ENCODE measurements around the gene FAAH.
"Not testable (repeated sequence)": the region's sequence is repeated elsewhere in the genome, so short reads cannot be mapped to it uniquely, and the experiment has no call there.

The FAAH gene

DNA sequence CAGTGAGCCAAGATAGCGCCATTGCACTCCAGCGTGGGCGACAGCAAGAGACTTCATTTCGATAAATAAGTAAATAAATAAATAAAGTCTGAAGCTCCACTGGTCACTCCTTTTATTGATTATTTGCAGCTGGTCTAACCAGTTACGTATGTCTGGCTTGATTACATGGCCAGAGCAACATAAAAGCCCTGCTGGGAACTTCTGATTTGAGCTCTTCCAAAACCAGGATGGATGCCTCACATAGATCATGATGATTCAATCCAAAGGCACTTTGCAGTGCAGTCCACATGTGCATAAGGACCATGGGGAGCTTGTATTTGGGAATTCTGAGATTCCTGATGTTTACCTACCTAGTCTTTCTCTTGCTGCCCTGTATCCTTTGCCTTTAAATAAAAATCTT, 29.5 kb upstream of the FAAH start:
- 86% methylated on average over 5 of the region's 5 CpGs for WGBS (ENCODE audit: insufficient coverage)
- H3K9me3 ChIP-seq (ENCODE audit: control extremely low read depth in 1 of 5, control insufficient read depth in 4 of 5, insufficient read depth in 2 of 5, low read depth in 1 of 5, low read length in 4 of 5): no peaks in the 10 kb centered on the region
- H3K4me1 ChIP-seq (ENCODE audit: control extremely low read depth in 1 of 4, control insufficient read depth in 4 of 4, insufficient read depth in 4 of 4, low read length in 3 of 4): peaks cover 0 to under 1% (median 0%) of the 10 kb centered on the region in 4 experiments
- DNase-seq: no peak
- H3K4me3 ChIP-seq (ENCODE audit: control insufficient read depth in 1 of 7, extremely low read depth in 1 of 7, insufficient read depth in 4 of 7, low read depth in 2 of 7, low read length in 6 of 7): no peak overlapping the region
- peaks cover 20 to 58% (median 39%) of the 10 kb centered on the region in 4 experiments for H3K36me3 ChIP-seq (ENCODE audit: control insufficient read depth in 4 of 4, insufficient read depth in 4 of 4, low read length in 3 of 4)
- POLR2A ChIA-PET: interaction anchor here (0.6 kb wide), 1 partner anchor 37 kb away, joined by 6 read pairs; no protein-coding TSS in a partner anchor
- no peaks in the 10 kb centered on the region for H3K27me3 ChIP-seq (replicated peaks in 2 of 5; ENCODE audit: control insufficient read depth in 4 of 5, insufficient read depth in 5 of 5, low read length in 4 of 5)
- CTCF ChIA-PET: interaction anchor here (0.7 to 1.0 kb wide), 2 partner anchors 9 to 22 kb away, joined by 3 read pairs; no protein-coding TSS in a partner anchor
- no peak overlapping the region for H3K27ac ChIP-seq (ENCODE audit: insufficient read depth in 1 of 2, low read depth in 1 of 2, low read length in 2 of 2, poor library complexity in 1 of 2, severe bottlenecking in 2 of 2)

DNA sequence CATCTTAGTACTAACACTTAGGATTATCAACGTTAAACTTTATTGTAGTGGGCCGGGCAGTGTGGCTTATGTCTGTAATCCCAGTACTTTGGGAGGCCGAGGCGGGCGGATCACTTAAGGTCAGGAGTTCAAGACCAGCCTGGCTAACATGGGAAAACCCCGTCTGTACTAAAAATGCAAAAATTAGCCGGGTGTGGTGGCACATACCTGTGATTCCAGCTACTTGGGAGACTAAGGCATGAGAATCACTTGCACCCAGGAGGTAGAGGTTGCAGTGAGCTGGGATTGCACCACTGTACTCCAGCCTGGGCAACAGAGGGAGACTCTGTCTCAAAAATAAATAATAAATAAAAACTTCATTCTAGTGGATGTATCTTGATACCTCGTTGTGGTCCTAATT, 28.3 kb upstream of the FAAH start:
- CTCF ChIA-PET: interaction anchor here (5.3 kb wide), 1 partner anchor 17 kb away, joined by 23 read pairs; no protein-coding TSS in a partner anchor
- H3K9me3 ChIP-seq (ENCODE audit: control extremely low read depth in 1 of 5, control insufficient read depth in 4 of 5, insufficient read depth in 2 of 5, low read depth in 1 of 5, low read length in 4 of 5); H3K27ac ChIP-seq (ENCODE audit: insufficient read depth in 1 of 2, low read depth in 1 of 2, low read length in 2 of 2, poor library complexity in 1 of 2, severe bottlenecking in 2 of 2); H3K27me3 ChIP-seq (replicated peaks in 2 of 5; ENCODE audit: control insufficient read depth in 4 of 5, insufficient read depth in 5 of 5, low read length in 4 of 5); POLR2A ChIA-PET; DNase-seq; H3K4me3 ChIP-seq (ENCODE audit: control insufficient read depth in 1 of 7, extremely low read depth in 1 of 7, insufficient read depth in 4 of 7, low read depth in 2 of 7, low read length in 6 of 7): not testable (repeated sequence)
- H3K36me3 ChIP-seq (ENCODE audit: control insufficient read depth in 4 of 4, insufficient read depth in 4 of 4, low read length in 3 of 4): peaks cover 17 to 52% (median 35%) of the 10 kb centered on the region in 4 experiments
- H3K4me1 ChIP-seq (ENCODE audit: control extremely low read depth in 1 of 4, control insufficient read depth in 4 of 4, insufficient read depth in 4 of 4, low read length in 3 of 4): peaks cover 0 to 10% (median 0%) of the 10 kb centered on the region in 4 experiments
- 88% methylated on average over 5 of the region's 8 CpGs for WGBS (ENCODE audit: insufficient coverage)

DNA sequence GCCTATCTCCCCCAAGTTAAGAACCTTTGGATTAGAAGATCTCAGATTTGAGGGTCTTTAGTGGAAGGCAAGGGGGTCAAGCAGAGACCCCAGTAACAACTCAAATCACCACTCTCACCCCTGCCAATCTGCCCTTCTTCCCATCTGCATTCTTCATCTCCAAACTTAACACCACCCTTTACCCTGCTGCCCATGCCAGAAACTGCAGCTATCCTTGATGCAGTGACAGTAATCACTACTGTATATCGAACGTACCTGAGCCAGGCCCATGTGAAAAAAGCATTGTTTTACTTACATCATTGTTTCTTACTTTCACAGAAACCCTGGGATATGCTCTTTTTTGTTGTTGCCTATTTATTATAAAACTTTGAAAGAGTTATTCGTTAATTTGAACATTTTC, 27.0 kb upstream of the FAAH start:
- CTCF ChIA-PET: interaction anchor here (1.0 to 5.3 kb wide), 2 partner anchors 18 to 144 kb away, joined by 3 to 23 read pairs; no protein-coding TSS in a partner anchor
- no peak for DNase-seq
- H3K36me3 ChIP-seq (ENCODE audit: control insufficient read depth in 4 of 4, insufficient read depth in 4 of 4, low read length in 3 of 4): peaks cover 10 to 40% (median 25%) of the 10 kb centered on the region in 4 experiments
- WGBS (ENCODE audit: insufficient coverage): 100% methylated on average over 3 of the region's 3 CpGs
- peaks cover 0 to 10% (median 0%) of the 10 kb centered on the region in 4 experiments for H3K4me1 ChIP-seq (ENCODE audit: control extremely low read depth in 1 of 4, control insufficient read depth in 4 of 4, insufficient read depth in 4 of 4, low read length in 3 of 4)
- no peaks in the 10 kb centered on the region for H3K9me3 ChIP-seq (ENCODE audit: control extremely low read depth in 1 of 5, control insufficient read depth in 4 of 5, insufficient read depth in 2 of 5, low read depth in 1 of 5, low read length in 4 of 5)
- POLR2A ChIA-PET: no interaction called here
- H3K4me3 ChIP-seq (ENCODE audit: control insufficient read depth in 1 of 7, extremely low read depth in 1 of 7, insufficient read depth in 4 of 7, low read depth in 2 of 7, low read length in 6 of 7): no peak overlapping the region
- H3K27ac ChIP-seq (ENCODE audit: insufficient read depth in 1 of 2, low read depth in 1 of 2, low read length in 2 of 2, poor library complexity in 1 of 2, severe bottlenecking in 2 of 2): no peak overlapping the region
- no peaks in the 10 kb centered on the region for H3K27me3 ChIP-seq (replicated peaks in 2 of 5; ENCODE audit: control insufficient read depth in 4 of 5, insufficient read depth in 5 of 5, low read length in 4 of 5)

DNA sequence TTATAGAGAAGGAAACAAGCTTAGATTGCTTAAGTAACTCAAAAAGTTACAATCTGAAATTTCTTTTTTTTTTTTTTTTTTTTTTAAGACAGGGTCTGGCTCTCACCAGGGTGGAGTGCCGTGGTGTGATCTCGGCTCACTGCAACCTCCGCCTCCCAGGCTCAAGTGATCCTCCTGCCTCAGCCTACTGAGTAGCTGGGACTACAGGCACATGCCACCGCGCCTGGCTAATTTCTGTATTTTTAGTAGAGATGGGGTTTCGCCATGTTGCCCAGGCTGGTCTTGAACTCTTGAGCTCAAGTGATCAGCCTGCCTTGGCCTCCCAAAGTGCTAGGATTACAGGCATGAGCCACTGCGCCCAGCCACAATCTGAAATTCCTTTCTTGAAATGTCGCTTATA, 26.4 kb upstream of the FAAH start:
- H3K27ac ChIP-seq (ENCODE audit: insufficient read depth in 1 of 2, low read depth in 1 of 2, low read length in 2 of 2, poor library complexity in 1 of 2, severe bottlenecking in 2 of 2); DNase-seq; H3K9me3 ChIP-seq (ENCODE audit: control extremely low read depth in 1 of 5, control insufficient read depth in 4 of 5, insufficient read depth in 2 of 5, low read depth in 1 of 5, low read length in 4 of 5); H3K4me3 ChIP-seq (ENCODE audit: control insufficient read depth in 1 of 7, extremely low read depth in 1 of 7, insufficient read depth in 4 of 7, low read depth in 2 of 7, low read length in 6 of 7); POLR2A ChIA-PET; H3K27me3 ChIP-seq (replicated peaks in 2 of 5; ENCODE audit: control insufficient read depth in 4 of 5, insufficient read depth in 5 of 5, low read length in 4 of 5): not testable (repeated sequence)
- WGBS (ENCODE audit: insufficient coverage): 100% methylated on average over 6 of the region's 8 CpGs
- H3K4me1 ChIP-seq (ENCODE audit: control extremely low read depth in 1 of 4, control insufficient read depth in 4 of 4, insufficient read depth in 4 of 4, low read length in 3 of 4): peaks cover 0 to 10% (median 0%) of the 10 kb centered on the region in 4 experiments
- CTCF ChIA-PET: interaction anchor here (5.3 kb wide), 1 partner anchor 19 kb away, joined by 23 read pairs; no protein-coding TSS in a partner anchor
- peaks cover 7 to 34% (median 21%) of the 10 kb centered on the region in 4 experiments for H3K36me3 ChIP-seq (ENCODE audit: control insufficient read depth in 4 of 4, insufficient read depth in 4 of 4, low read length in 3 of 4)

DNA sequence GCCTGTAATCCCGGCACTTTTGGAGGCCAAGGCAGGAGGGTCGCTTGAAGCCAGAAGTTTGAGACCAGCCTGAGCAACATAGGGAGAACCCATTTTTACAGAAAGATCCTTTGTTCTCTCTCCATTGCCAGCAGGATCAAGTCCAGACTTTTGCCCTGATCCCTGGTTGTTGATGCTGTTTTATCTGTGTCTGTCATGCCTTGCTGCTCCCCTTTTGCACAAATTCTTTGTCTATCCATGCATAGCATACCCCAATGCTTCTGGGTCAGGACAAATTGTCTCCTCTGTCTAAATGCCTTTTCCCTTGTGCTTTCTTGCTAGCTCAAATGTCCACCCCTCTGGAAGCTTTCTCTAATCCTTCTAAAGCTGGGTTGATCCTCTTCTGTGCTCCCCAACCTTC, 25.3 kb upstream of the FAAH start:
- Histone ChIP-seq H3K9me3 (ENCODE audit: control extremely low read depth in 1 of 5, control insufficient read depth in 4 of 5, insufficient read depth in 2 of 5, low read depth in 1 of 5, low read length in 4 of 5) (no peaks in the 10 kb centered on the region), H3K27ac (ENCODE audit: insufficient read depth in 1 of 2, low read depth in 1 of 2, low read length in 2 of 2, poor library complexity in 1 of 2, severe bottlenecking in 2 of 2) (no peak overlapping the region), H3K4me1 (ENCODE audit: control extremely low read depth in 1 of 4, control insufficient read depth in 4 of 4, insufficient read depth in 4 of 4, low read length in 3 of 4) (peaks cover 0 to 18% (median 0%) of the 10 kb centered on the region in 4 experiments), H3K27me3 (replicated peaks in 2 of 5; ENCODE audit: control insufficient read depth in 4 of 5, insufficient read depth in 5 of 5, low read length in 4 of 5) (no peaks in the 10 kb centered on the region), H3K36me3 (ENCODE audit: control insufficient read depth in 4 of 4, insufficient read depth in 4 of 4, low read length in 3 of 4) (peaks cover 3 to 24% (median 14%) of the 10 kb centered on the region in 4 experiments), H3K4me3 (ENCODE audit: control insufficient read depth in 1 of 7, extremely low read depth in 1 of 7, insufficient read depth in 4 of 7, low read depth in 2 of 7, low read length in 6 of 7) (no peak overlapping the region)
- whole genome bisulfite sequencing (ENCODE audit: insufficient coverage): 100% methylated on average over 2 of the region's 2 CpGs
- DNase-seq: no peak
- ChIA-PET POLR2A (no interaction called here), CTCF (interaction anchor here (5.3 kb wide), 1 partner anchor 20 kb away, joined by 23 read pairs; no protein-coding TSS in a partner anchor)

DNA sequence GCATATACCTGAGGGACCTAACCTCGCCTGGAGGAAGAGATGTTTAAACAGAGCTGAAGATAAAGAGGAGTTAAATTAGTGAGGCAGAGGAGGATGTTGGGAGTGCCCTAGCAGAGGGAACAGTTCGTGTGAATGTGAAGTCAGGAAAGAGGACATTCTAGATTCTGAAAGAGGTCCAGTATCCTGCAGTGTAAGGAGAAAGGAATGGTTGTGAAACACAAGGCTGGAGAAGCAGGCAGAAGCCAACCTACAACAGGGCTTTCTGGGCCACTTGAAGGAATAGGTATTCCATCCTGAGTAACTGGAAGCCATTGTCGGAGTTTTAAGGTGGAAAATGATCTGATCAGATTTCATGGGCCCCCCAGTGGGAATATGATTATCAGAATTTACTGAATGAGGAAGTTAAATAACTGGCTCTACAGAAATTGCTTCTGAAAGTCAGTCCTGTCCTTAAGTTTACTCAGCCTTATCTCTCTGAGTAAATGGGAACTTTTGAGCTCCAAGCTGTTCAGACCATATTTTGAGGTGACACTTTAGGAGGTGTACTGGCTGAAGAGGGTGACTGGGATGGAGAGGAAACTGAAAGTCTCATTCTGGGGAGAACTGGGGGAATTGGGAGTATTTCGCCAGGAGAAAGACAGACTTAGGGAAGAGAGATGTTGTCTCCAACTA, 24.4 kb upstream of the FAAH start:
- H3K27me3 ChIP-seq (replicated peaks in 2 of 5; ENCODE audit: control insufficient read depth in 4 of 5, insufficient read depth in 5 of 5, low read length in 4 of 5): no peaks in the 10 kb centered on the region
- no peak overlapping the region for H3K4me3 ChIP-seq (ENCODE audit: control insufficient read depth in 1 of 7, extremely low read depth in 1 of 7, insufficient read depth in 4 of 7, low read depth in 2 of 7, low read length in 6 of 7)
- H3K36me3 ChIP-seq (ENCODE audit: control insufficient read depth in 4 of 4, insufficient read depth in 4 of 4, low read length in 3 of 4): peaks cover 3 to 20% (median 11%) of the 10 kb centered on the region in 4 experiments
- ChIA-PET POLR2A (no interaction called here), CTCF (interaction anchor here (1.1 to 5.3 kb wide), 2 partner anchors 17 to 21 kb away, joined by 3 to 23 read pairs; no protein-coding TSS in a partner anchor)
- WGBS (ENCODE audit: insufficient coverage): 80% methylated on average over 3 of the region's 4 CpGs
- DNase-seq: peak in 2 of 3 donors; percentile 13 to 15
- H3K4me1 ChIP-seq (ENCODE audit: control extremely low read depth in 1 of 4, control insufficient read depth in 4 of 4, insufficient read depth in 4 of 4, low read length in 3 of 4): peaks cover 0 to 18% (median 0%) of the 10 kb centered on the region in 4 experiments
- H3K27ac ChIP-seq (ENCODE audit: insufficient read depth in 1 of 2, low read depth in 1 of 2, low read length in 2 of 2, poor library complexity in 1 of 2, severe bottlenecking in 2 of 2): peak overlapping the region in 1 of 2 experiments; percentile 32
- no peaks in the 10 kb centered on the region for H3K9me3 ChIP-seq (ENCODE audit: control extremely low read depth in 1 of 5, control insufficient read depth in 4 of 5, insufficient read depth in 2 of 5, low read depth in 1 of 5, low read length in 4 of 5)

DNA sequence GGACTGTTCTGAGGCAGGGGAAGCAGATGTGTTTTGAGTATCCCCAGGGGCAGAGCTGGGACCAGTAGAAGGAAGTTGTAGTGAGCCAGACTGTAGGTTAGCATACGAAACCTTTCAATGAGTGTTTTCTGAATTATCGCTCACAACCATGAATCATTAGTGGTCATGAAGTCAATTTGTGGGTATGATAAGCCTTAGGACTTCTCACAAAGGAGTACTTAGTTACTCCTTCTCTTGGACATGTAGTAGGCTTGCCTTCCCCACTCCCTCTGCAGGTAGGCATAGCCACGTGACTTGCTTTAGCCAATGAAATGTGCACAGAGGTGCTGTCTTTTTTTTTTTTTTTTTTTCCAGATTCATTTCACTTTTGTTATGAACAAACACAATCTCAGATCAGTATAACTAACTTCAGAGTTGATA, 23.9 kb upstream of the FAAH start:
- CTCF ChIA-PET: interaction anchor here (1.1 to 5.3 kb wide), 2 partner anchors 17 to 21 kb away, joined by 3 to 23 read pairs; no protein-coding TSS in a partner anchor
- Histone ChIP-seq H3K36me3 (ENCODE audit: control insufficient read depth in 4 of 4, insufficient read depth in 4 of 4, low read length in 3 of 4) (peaks cover 3 to 16% (median 9%) of the 10 kb centered on the region in 4 experiments), H3K27me3 (replicated peaks in 2 of 5; ENCODE audit: control insufficient read depth in 4 of 5, insufficient read depth in 5 of 5, low read length in 4 of 5) (no peaks in the 10 kb centered on the region), H3K4me3 (ENCODE audit: control insufficient read depth in 1 of 7, extremely low read depth in 1 of 7, insufficient read depth in 4 of 7, low read depth in 2 of 7, low read length in 6 of 7) (no peak overlapping the region), H3K4me1 (ENCODE audit: control extremely low read depth in 1 of 4, control insufficient read depth in 4 of 4, insufficient read depth in 4 of 4, low read length in 3 of 4) (peaks cover 0 to 18% (median 0%) of the 10 kb centered on the region in 4 experiments), H3K27ac (ENCODE audit: insufficient read depth in 1 of 2, low read depth in 1 of 2, low read length in 2 of 2, poor library complexity in 1 of 2, severe bottlenecking in 2 of 2) (peak overlapping the region in 1 of 2 experiments; percentile 32), H3K9me3 (ENCODE audit: control extremely low read depth in 1 of 5, control insufficient read depth in 4 of 5, insufficient read depth in 2 of 5, low read depth in 1 of 5, low read length in 4 of 5) (no peaks in the 10 kb centered on the region)
- POLR2A ChIA-PET: no interaction called here
- DNase-seq: peak; percentile 22 to 68 (median 43)
- WGBS (ENCODE audit: insufficient coverage): 57% methylated on average over 1 of the region's 3 CpGs
